Large intestine (tissue), 3 donors: Measurements from ENCODE around the gene LMOD2. TPM values are rescaled to one million over a fixed set of nuclear protein-coding genes. Genes with fewer than 3 reads are reported as not detected.

Source experiments
- DNase-seq, 2 donors: peaks; one replicate each; pipeline versions ENCODE4 v3.0.0 to v3.0.0-alpha.2; 2013
- H3K27ac ChIP-seq: one replicate; pipeline ENCODE4 v1.5.1; 2013; ENCODE audit warnings: low read length
- H3K27me3 ChIP-seq: 2 replicates; pipeline ENCODE4 v1.6.1; 2013; ENCODE audit warnings: low read length; ENCODE audit not compliant: control insufficient read depth, insufficient read depth
- H3K36me3 ChIP-seq: 2 replicates; pipeline ENCODE4 v1.6.1; 2013; ENCODE audit warnings: low read length; ENCODE audit not compliant: control insufficient read depth, insufficient read depth
- H3K4me1 ChIP-seq: one replicate; pipeline ENCODE4 v1.6.1; 2013; ENCODE audit warnings: low read length; ENCODE audit not compliant: control insufficient read depth, insufficient read depth
- H3K4me3 ChIP-seq: one replicate; pipeline ENCODE4 v1.5.1; 2013; ENCODE audit warnings: low read length
- H3K9me3 ChIP-seq: one replicate; pipeline ENCODE4 v1.6.1; 2013; ENCODE audit warnings: mild to moderate bottlenecking, low read depth, low read length, moderate library complexity; ENCODE audit not compliant: control insufficient read depth
- WGBS: methylation state at CpG from one replicate; pipeline ENCODE4 v1.1.5; 2013; ENCODE audit warnings: low lambda C conversion rate; ENCODE audit not compliant: insufficient coverage; 5-methylcytosine and 5-hydroxymethylcytosine counted together
- polyA plus RNA-seq: library from polyadenylated mRNA; unstranded; fragments of 120-200 nt; gene quantifications from one replicate; pipeline ENCODE4 v1.2.1, GENCODE V29; 2013

The LMOD2 gene
- polyA plus RNA-seq, 1 donor = 0.24 TPM

DNA sequence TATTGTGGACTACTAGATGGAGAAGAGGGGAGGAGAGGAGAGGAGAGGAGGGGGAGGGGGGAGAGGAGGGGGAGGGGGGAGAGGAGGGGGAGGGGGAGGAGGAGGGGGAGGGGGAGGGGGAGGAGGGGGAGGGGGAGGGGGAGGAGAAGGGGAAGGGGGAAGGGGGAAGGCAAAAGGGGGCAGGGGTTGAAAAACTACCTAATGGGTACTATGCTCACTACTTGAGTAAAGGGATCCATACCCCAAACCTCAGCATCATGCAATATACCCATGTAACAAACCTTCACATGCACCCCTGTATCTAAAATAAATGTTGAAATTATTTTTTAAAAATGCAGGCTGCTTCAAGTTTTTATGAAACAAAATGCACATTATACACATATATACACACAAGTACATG lies 15.1 kb upstream of the LMOD2 start:
- Histone ChIP-seq H3K36me3 (no peaks in the 10 kb centered on the region), H3K4me3 (no peak overlapping the region), H3K4me1 (peaks cover 12% of the 10 kb centered on the region), H3K27ac (no peak overlapping the region), H3K9me3 (no peaks in the 10 kb centered on the region), H3K27me3 (no peaks in the 10 kb centered on the region)
- DNase-seq = no peak

DNA sequence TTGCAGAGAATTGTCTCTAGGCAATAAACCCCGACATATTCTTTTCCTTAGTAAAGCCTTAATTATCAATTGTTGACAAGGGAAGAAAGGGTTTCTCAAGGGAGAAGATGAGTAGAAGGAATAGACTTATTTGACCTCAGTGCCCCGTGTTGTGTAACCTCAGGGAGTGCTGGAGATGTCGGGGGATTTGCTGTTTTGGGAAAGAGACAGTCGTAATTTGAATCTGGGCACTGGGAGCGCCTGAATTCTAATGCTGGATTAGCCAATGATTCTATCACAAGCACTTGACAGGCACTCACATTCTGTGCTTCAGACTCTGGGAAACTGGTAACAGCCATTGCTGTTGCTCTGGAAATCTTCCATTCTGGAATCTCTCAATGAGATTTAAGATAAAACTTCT lies 13.8 kb upstream of the LMOD2 start:
- H3K4me3 ChIP-seq = no peak overlapping the region
- H3K36me3 ChIP-seq = no peaks in the 10 kb centered on the region
- no peak for DNase-seq
- no peaks in the 10 kb centered on the region for H3K9me3 ChIP-seq
- no peak overlapping the region for H3K27ac ChIP-seq
- H3K4me1 ChIP-seq = peaks cover 12% of the 10 kb centered on the region
- 100% methylated on average over 1 of the region's 5 CpGs for WGBS
- no peaks in the 10 kb centered on the region for H3K27me3 ChIP-seq

DNA sequence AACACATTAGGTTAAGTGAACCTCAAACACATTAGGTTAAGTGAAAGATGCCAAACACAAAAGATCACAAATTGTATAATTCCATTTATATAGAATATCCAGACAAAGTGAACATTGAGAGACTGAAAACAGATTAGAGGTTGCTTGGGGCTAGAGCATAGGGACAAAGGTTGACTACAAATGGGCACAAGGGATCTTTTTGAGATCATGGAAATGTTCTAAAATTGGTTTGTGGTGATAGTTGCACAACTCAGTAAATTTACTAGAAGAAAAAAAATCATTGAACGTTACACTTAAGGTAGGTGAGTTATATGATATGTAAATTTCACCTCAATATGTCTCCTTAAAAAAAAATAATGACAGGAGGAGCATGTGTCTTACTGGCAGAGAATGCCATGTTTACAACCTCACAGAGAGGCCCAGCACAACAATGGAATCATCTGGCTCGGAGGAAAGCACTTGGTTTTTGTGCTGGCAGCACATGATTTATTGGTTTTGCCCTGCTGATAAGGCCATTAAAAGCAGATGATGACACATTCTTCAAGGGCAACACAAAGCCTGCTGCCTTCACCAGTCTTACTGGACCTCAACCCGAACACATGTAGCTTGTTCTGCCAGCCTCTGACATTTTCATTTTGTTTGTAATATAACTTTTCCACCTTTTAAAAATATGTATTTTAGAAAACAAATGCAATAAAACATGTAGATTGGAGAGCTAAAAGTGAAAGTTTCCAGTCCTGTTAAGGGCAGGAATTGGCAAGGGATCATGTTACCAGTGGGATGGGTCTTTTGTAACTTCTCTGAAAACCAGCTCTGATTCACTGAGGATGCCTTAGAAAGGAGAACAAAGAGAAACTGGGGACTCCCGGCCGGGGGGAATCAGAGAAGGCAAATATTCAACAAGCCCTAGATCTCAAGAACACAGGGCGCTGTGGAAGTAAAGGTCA lies 11.9 kb upstream of the LMOD2 start:
- no peaks in the 10 kb centered on the region for H3K36me3 ChIP-seq
- peak; percentile 30 to 66 for DNase-seq
- WGBS = 20% methylated on average over 1 of the region's 6 CpGs
- H3K9me3 ChIP-seq = no peaks in the 10 kb centered on the region
- no peak overlapping the region for H3K4me3 ChIP-seq
- H3K27me3 ChIP-seq = no peaks in the 10 kb centered on the region
- peaks cover 12% of the 10 kb centered on the region for H3K4me1 ChIP-seq
- H3K27ac ChIP-seq = no peak overlapping the region

DNA sequence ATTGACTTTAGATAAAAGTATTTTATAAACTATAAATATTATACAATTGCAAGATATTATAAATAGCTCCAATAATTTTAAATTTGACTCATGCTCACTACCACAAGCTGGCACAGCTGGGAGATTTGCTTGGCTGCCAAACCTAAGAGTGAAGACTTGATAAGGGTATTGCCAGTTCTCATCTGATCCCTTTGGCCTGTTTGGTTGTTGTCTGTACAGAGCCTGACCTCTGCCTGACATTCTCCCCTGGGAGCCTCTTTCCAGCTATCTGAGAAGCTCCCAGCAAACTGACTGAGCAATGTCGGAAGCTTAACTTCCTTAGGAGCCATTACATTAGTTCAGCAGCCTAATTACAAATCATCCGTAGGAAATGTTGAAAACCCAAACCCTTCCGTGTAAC lies 10.2 kb upstream of the LMOD2 start:
- no peaks in the 10 kb centered on the region for H3K36me3 ChIP-seq
- 100% methylated on average over 1 of the region's 3 CpGs for WGBS
- no peak for DNase-seq
- H3K4me1 ChIP-seq = peaks cover 12% of the 10 kb centered on the region
- no peak overlapping the region for H3K4me3 ChIP-seq
- H3K9me3 ChIP-seq = no peaks in the 10 kb centered on the region
- no peaks in the 10 kb centered on the region for H3K27me3 ChIP-seq
- no peak overlapping the region for H3K27ac ChIP-seq

DNA sequence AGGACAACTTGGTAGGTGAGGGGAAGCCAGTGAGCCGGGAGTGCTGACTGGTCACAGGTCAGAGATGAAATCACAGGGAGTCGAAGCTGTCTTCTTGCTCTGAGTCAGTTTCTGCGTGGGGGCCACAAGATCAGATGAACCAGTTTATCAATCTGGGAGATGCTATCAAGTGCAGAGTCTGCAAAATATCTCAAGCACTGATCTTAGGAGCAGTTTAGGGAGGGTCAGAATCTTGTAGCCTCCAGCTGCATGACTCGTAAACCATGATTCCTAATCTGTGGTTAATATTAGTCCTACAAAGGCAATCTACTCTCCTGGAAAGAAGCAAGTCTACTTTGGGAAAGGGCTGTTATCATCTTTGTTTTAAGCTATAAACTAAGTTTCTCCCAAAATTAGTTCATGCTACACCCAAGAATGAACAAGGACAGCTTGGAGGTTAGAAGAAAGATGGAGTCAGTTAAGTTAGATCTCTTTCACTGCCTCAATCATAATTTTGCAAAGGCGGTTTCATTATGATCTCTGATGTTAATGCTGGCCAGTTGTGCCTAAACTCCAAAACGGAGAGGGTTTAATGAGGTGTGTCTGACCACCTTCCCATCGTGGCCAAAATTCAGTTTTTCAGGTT lies 8.4 kb upstream of the LMOD2 start:
- 100% methylated on average over 2 of the region's 7 CpGs for WGBS
- H3K36me3 ChIP-seq = no peaks in the 10 kb centered on the region
- H3K4me1 ChIP-seq = peaks cover 12% of the 10 kb centered on the region
- no peak overlapping the region for H3K27ac ChIP-seq
- no peak overlapping the region for H3K4me3 ChIP-seq
- no peaks in the 10 kb centered on the region for H3K27me3 ChIP-seq
- DNase-seq = no peak
- H3K9me3 ChIP-seq = no peaks in the 10 kb centered on the region

DNA sequence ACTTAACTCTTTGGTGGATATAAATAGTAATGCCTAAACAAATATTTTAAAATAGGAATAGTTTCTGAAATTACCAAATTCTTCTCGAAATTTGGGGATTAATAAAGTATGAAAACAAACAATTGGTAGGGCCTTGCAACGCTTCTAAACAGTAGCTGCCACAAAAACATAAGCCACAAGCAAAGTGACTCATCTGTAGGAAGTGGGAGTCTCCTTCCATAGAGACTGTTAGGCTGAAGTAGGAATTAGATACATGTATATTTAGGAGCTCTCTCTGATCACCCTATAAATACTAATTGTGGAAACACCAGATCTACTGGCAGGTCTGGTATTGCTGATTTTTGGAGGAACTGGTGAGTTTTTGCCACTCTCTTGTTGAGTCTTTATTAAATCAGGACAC lies 5.7 kb upstream of the LMOD2 start:
- Histone ChIP-seq H3K36me3 (no peaks in the 10 kb centered on the region), H3K27me3 (no peaks in the 10 kb centered on the region), H3K27ac (no peak overlapping the region), H3K4me1 (no peaks in the 10 kb centered on the region), H3K4me3 (no peak overlapping the region), H3K9me3 (no peaks in the 10 kb centered on the region)
- DNase-seq = no peak
- WGBS = 100% methylated on average over 1 of the region's 2 CpGs

DNA sequence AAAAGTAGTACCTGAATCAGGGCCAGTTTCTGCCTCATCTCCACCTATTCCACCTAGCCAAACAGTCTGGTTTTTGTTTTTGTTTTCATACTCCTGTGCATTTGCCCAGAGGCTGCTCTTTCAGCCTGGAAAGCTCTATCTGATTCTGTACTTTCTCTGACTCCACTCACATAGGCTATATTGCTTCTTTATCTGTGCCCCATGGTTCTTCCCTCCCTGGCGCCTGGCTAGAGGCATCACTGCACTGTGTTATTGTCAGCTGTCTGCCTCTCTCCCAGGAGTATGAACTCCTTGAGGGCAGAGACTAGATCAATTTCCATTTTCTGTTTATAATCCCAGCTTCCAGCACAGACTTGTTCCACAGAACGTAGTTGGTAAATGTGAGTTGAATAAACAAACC lies 5.1 kb upstream of the LMOD2 start:
- 56% methylated on average over 1 of the region's 2 CpGs for WGBS

DNA sequence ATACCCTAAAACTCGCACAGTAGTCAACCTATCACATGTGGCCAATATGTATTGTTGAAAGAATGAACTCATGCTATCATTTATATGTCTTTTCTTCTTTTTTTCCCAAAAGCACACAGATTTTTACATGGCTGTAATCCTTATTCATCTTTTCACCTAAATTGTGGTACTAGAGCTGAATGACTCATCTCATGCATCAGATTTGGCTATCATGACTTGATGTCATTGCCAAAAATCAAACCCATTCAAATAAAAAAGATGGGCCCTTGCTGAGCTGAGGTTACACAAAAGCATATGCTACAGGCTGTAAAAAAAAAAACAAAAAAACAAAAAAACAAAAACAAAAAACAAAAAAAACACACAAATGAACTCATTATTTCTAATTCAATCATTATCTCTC lies 3.3 kb upstream of the LMOD2 start:
- H3K27me3 ChIP-seq = no peaks in the 10 kb centered on the region
- DNase-seq = no peak
- no peak overlapping the region for H3K4me3 ChIP-seq
- H3K36me3 ChIP-seq = no peaks in the 10 kb centered on the region
- H3K27ac ChIP-seq = no peak overlapping the region
- no peaks in the 10 kb centered on the region for H3K4me1 ChIP-seq
- no peaks in the 10 kb centered on the region for H3K9me3 ChIP-seq
- WGBS = 100% methylated on average over 1 of the region's 1 CpG

More for the DNA sequence above, 5.1 kb upstream of the LMOD2 start:
- Histone ChIP-seq H3K4me3 (no peak overlapping the region), H3K9me3 (no peaks in the 10 kb centered on the region), H3K27me3 (no peaks in the 10 kb centered on the region), H3K36me3 (no peaks in the 10 kb centered on the region), H3K4me1 (no peaks in the 10 kb centered on the region), H3K27ac (no peak overlapping the region)
- DNase-seq = no peak

DNA sequence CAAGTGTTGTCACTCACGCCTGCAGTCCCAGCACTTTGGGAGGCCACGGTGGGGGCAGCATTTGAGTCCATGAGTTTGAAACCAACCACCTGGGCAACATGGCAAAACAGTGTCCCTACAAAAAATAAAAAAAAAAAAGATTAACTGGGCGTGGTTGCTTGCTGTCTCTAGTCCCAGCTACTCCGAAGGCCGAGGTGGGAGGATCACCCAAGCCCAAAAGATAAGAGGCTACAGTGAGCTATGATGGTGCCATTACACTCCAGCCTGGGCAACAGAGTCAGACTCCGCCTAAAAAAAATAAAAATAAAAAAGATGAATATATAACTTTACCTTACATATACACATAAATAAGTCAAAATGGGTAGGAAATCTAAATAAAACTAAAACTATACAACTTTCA lies 2.5 kb upstream of the LMOD2 start:
- Histone ChIP-seq H3K27ac (no peak overlapping the region), H3K36me3 (no peaks in the 10 kb centered on the region), H3K27me3 (no peaks in the 10 kb centered on the region), H3K4me1 (no peaks in the 10 kb centered on the region), H3K9me3 (no peaks in the 10 kb centered on the region), H3K4me3 (no peak overlapping the region)
- no peak for DNase-seq
- 100% methylated on average over 2 of the region's 6 CpGs for WGBS

DNA sequence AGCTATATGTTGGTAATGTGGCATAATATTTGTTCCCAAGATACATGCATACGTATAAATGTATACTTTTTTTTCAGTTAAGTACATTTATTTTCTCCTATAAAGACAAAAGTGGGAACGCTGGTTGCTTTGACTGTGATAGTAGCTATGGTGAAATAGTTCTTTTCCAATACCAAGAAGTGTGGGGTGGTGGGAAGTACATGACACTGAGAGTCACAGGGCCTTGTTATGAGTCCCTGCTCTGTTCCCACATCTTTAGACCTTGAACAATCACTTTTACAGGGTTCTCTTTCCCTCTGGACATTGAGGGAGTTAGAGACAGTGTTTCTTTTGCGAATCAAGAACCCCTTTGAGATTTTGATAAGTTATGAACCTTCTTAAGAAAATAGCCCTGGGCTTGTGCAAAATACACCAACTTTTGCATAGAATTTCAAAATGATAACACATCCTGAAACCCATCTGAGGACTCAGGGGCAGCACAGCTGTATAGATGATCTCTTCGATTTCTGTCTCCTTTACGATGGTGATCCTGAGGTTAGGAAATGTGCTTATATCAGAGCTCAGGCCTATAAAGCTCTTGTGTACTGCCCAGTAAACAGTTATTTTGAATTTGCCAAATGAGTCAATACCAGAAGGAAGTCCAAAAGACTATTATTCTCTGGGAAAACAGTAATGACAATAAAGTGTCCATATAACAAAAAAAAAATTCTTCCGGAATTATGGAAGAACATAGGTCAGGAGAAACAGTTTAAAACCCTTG lies 1.1 kb downstream of the LMOD2 start:
- DNase-seq = no peak
- Histone ChIP-seq H3K27ac (no peak overlapping the region), H3K36me3 (no peaks in the 10 kb centered on the region), H3K4me1 (no peaks in the 10 kb centered on the region), H3K9me3 (no peaks in the 10 kb centered on the region), H3K4me3 (no peak overlapping the region), H3K27me3 (peaks cover 2% of the 10 kb centered on the region)
- WGBS = 100% methylated on average over 1 of the region's 6 CpGs
